Naive thymus-derived CD4-positive, alpha-beta T cell (primary cell): ENCODE data around the gene GIGYF2. TPM values are rescaled to one million over a fixed set of nuclear protein-coding genes. Genes with fewer than 3 reads are reported as not detected.

ENCODE experiments used
- ATAC-seq: fragments of 150-1000 bp; cut with Tn5 transposase; 2 replicates; pipeline ENCODE4 v1.10.0; 2021; ENCODE audit warnings: mild to moderate bottlenecking, moderate library complexity
- CTCF ChIA-PET: fragments of 350-600 bp; sonication (Branson Sonifier 250); formaldehyde crosslinking; loops from one replicate; lab custom pipeline; 2021; ENCODE audit warnings: antibody characterized with exemption; lab: Charles Lee
- POLR2A ChIA-PET: fragments of 350-600 bp; sonication (Branson Sonifier 250); formaldehyde crosslinking; loops from one replicate; lab custom pipeline; 2021; ENCODE audit warnings: antibody characterized with exemption, inconsistent platforms; lab: Charles Lee
- DNase-seq, 9 donors: peaks; one replicate each; pipeline versions ENCODE4 v3.0.0 to v3.0.0-alpha.2; 2020 to 2022; ENCODE audit warnings: mixed read lengths in 1 of 9
- H3K27ac ChIP-seq: one replicate; pipeline ENCODE4 v1.7.0; 2013; ENCODE audit warnings: mild to moderate bottlenecking, low read depth, low read length, moderate library complexity
- H3K27me3 ChIP-seq, 2 donors: one replicate each; pipeline ENCODE4 v1.7.0; 2013; ENCODE audit warnings: low read length in 2 of 2, mild to moderate bottlenecking in 2 of 2, moderate library complexity in 2 of 2; ENCODE audit not compliant: control insufficient read depth in 2 of 2, insufficient read depth in 2 of 2
- H3K36me3 ChIP-seq, 3 experiments: 1 replicate in 2 of 3; 2 replicates in 1 of 3; pipeline ENCODE4 v1.7.0; 2013; ENCODE audit warnings: low read length in 3 of 3, mild to moderate bottlenecking in 3 of 3, moderate library complexity in 1 of 3; ENCODE audit not compliant: insufficient read depth in 3 of 3, control insufficient read depth in 2 of 3
- H3K4me1 ChIP-seq, 2 donors: one replicate each; pipeline ENCODE4 v1.7.0; 2013; ENCODE audit warnings: low read length in 2 of 2, mild to moderate bottlenecking in 2 of 2, moderate library complexity in 1 of 2; ENCODE audit not compliant: control insufficient read depth in 2 of 2, insufficient read depth in 2 of 2
- H3K4me3 ChIP-seq: 2 replicates; pipeline ENCODE4 v1.7.0; 2013; ENCODE audit warnings: mild to moderate bottlenecking, low read length
- H3K9me3 ChIP-seq, 3 experiments: 1 replicate in 2 of 3; 2 replicates in 1 of 3; pipeline ENCODE4 v1.7.0; 2013; ENCODE audit warnings: low read length in 3 of 3; ENCODE audit not compliant: control insufficient read depth in 2 of 3
- H3K27ac Mint-ChIP-seq, 9 donors: one replicate each; pipeline ENCODE4 v1.8.0; 2020 to 2022; ENCODE audit warnings: mixed read lengths in 9 of 9, mild to moderate bottlenecking in 8 of 9, moderate library complexity in 5 of 9, inconsistent platforms in 2 of 9
- H3K27me3 Mint-ChIP-seq, 5 donors: one replicate each; pipeline ENCODE4 v1.8.0; 2021 to 2022; ENCODE audit warnings: mixed read lengths in 5 of 5, mild to moderate bottlenecking in 1 of 5
- H3K36me3 Mint-ChIP-seq, 5 donors: one replicate each; pipeline ENCODE4 v1.8.0; 2020 to 2022; ENCODE audit warnings: mixed read lengths in 5 of 5, mild to moderate bottlenecking in 3 of 5, inconsistent platforms in 1 of 5
- H3K4me1 Mint-ChIP-seq, 7 donors: one replicate each; pipeline ENCODE4 v1.8.0; 2020 to 2022; ENCODE audit warnings: mixed read lengths in 7 of 7, mild to moderate bottlenecking in 3 of 7, inconsistent platforms in 1 of 7
- H3K4me3 Mint-ChIP-seq, 10 donors: one replicate each; pipeline ENCODE4 v1.8.0; 2020 to 2022; ENCODE audit warnings: mild to moderate bottlenecking in 10 of 10, mixed read lengths in 10 of 10, moderate library complexity in 6 of 10, inconsistent platforms in 2 of 10
- H3K9me3 Mint-ChIP-seq, 11 donors: one replicate each; pipeline ENCODE4 v1.8.0; 2020 to 2022; ENCODE audit warnings: mixed read lengths in 11 of 11, mild to moderate bottlenecking in 4 of 11, inconsistent platforms in 1 of 11, moderate library complexity in 1 of 11
- intact Hi-C, 2 donors: fragments of 100-400 bp; cut with micrococcal nuclease; formaldehyde crosslinking; loops; one replicate each; pipeline ENCODE4 v1.15.1; 2023
- polyA plus RNA-seq, 2 donors: library from polyadenylated mRNA; unstranded; fragments of 300-500 nt; fragmentation: Illumina TruSeq; gene quantifications; one replicate each; pipeline ENCODE4 v1.2.3, GENCODE V29; 2021
- total RNA-seq, 6 experiments: library from RNA in 5 of 6; stranded (reverse) in 5 of 6; gene quantifications; 1 replicate in 5 of 6; 2 replicates in 1 of 6; pipeline ENCODE4 v1.2.3 and lab custom pipeline; 2021 to 2026

Gene GIGYF2
- total and polyA plus RNA-seq, 7 experiments from 2014 or later = 25.3 to 82.8 (median 72.3) TPM

DNA sequence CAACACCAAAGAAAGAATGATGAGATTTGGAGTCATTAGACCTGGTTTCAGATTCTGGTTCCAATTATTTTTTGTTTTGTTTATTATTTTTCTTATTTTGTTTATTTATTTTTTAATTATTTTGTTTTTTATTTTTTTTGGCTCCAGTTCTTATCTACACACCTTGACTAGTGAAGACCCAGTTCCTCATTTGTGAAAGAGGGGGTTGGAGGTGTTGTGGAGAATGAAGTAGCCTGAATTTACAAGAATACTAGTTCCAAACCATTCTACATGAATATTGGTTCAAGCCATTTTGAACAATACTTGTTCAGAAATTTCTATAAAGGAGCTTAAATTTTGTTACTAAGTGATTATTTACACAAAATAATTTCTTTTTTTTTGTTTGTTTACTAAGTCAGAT lies 86.1 kb downstream of the GIGYF2 start:
- peaks cover 3 to 27% (median 4%) of the 10 kb centered on the region in 3 experiments for H3K36me3 ChIP-seq
- no peaks in the 10 kb centered on the region for H3K27me3 ChIP-seq
- ATAC-seq (no peak), DNase-seq (no peak)
- H3K4me1 ChIP-seq = no peaks in the 10 kb centered on the region
- Mint-ChIP-seq H3K27me3 (no peaks in the 10 kb centered on the region), H3K9me3 (no peaks in the 10 kb centered on the region), H3K4me3 (no peak overlapping the region), H3K36me3 (peaks cover 0 to 46% (median 27%) of the 10 kb centered on the region in 5 donors), H3K4me1 (peaks cover 0 to 19% (median 0%) of the 10 kb centered on the region in 7 donors), H3K27ac (no peak overlapping the region)
- no peak overlapping the region for H3K4me3 ChIP-seq
- intact Hi-C loops = loop anchor here in 1 of 2 donors (2.0 kb wide), 1 partner anchor 66 kb away; no protein-coding TSS in a partner anchor
- H3K9me3 ChIP-seq = no peaks in the 10 kb centered on the region
- ChIA-PET CTCF (interaction anchor here (0.6 kb wide), 1 partner anchor 170 kb away, joined by 7 read pairs; no protein-coding TSS in a partner anchor), POLR2A (no interaction called here)
- no peak overlapping the region for H3K27ac ChIP-seq

DNA sequence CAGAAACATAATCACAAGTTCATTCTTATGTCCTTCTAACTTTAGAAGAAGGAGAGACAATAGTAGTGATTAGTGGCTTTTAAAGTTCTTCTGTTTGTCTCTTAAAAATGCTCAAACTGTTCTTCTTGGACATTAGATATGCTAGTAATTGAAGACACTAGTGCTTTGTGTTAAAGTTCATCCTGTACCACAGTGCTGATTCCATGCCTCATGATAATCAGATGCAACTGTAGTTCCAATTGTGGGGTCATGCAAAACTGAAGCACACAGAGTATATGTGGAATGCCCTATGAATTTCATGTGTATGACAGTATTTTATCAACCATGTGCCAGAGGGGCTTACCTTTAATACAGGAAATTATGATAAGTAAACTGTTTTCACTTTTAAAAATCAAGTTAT lies 90.7 kb downstream of the GIGYF2 start:
- H3K4me1 Mint-ChIP-seq = peaks cover 0 to 6% (median 0%) of the 10 kb centered on the region in 7 donors
- Histone ChIP-seq H3K36me3 (peaks cover 9 to 55% (median 16%) of the 10 kb centered on the region in 3 experiments), H3K27ac (no peak overlapping the region), H3K9me3 (no peaks in the 10 kb centered on the region), H3K27me3 (no peaks in the 10 kb centered on the region), H3K4me1 (no peaks in the 10 kb centered on the region), H3K4me3 (no peak overlapping the region)
- H3K27ac Mint-ChIP-seq = no peak overlapping the region
- intact Hi-C loops = no loop called here
- ATAC-seq = no peak
- H3K4me3 Mint-ChIP-seq = no peak overlapping the region
- no peak for DNase-seq
- H3K9me3 Mint-ChIP-seq = no peaks in the 10 kb centered on the region
- CTCF ChIA-PET = no interaction called here
- H3K36me3 Mint-ChIP-seq = peaks cover 6 to 64% (median 44%) of the 10 kb centered on the region in 5 donors
- H3K27me3 Mint-ChIP-seq = no peaks in the 10 kb centered on the region
- POLR2A ChIA-PET = no interaction called here

DNA sequence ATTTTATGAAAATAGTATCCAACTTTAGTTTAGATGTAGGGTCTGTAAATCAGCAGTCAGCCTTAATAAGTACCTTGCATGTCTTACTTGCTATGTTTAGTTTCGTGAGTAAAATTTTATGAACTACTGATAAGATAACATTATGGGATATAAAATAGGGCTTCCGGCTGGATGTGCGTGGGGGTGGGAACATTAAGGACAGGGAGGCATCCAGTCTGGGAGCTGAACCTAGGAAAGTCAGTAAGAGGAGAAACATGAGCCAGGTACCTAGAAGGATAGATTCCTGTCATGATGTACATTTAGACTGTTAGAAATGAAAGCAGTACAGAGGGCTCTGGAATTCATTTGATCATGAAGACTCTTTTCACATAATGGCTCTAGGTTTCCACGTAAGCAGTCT lies 92.0 kb downstream of the GIGYF2 start:
- Mint-ChIP-seq H3K27ac (peak overlapping the region in 2 of 9 donors; percentile 33 to 75), H3K27me3 (no peaks in the 10 kb centered on the region), H3K36me3 (peaks cover 6 to 62% (median 42%) of the 10 kb centered on the region in 5 donors), H3K4me1 (peaks cover 0 to 3% (median 0%) of the 10 kb centered on the region in 7 donors), H3K9me3 (no peaks in the 10 kb centered on the region), H3K4me3 (no peak overlapping the region)
- CTCF ChIA-PET = no interaction called here
- ATAC-seq = no peak
- Histone ChIP-seq H3K27me3 (no peaks in the 10 kb centered on the region), H3K4me1 (no peaks in the 10 kb centered on the region), H3K27ac (no peak overlapping the region), H3K36me3 (peaks cover 9 to 67% (median 19%) of the 10 kb centered on the region in 3 experiments), H3K9me3 (no peaks in the 10 kb centered on the region), H3K4me3 (no peak overlapping the region)
- intact Hi-C loops = no loop called here
- DNase-seq = no peak
- POLR2A ChIA-PET = no interaction called here

DNA sequence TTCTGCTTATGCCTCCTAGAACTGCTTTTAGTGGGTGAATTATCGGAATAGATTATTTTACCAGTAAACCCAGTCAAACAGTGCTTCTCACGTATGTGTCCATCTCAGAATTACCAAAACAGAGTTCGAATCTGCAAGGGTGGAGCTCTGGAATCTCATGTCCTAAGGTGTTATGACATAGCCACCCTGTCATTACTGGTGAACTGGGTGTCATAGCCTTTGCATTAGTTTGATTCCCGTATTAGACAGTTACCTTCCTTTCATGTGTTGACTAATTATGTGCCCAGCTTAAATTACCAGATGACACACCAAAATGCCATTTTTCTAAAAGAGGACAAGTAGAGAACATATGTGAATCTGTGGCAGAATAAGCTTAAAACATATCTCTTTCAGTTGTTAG lies 94.4 kb downstream of the GIGYF2 start:
- no peaks in the 10 kb centered on the region for H3K9me3 ChIP-seq
- no peak overlapping the region for H3K4me3 ChIP-seq
- Mint-ChIP-seq H3K4me3 (no peak overlapping the region), H3K27ac (no peak overlapping the region), H3K36me3 (peaks cover 15 to 71% (median 54%) of the 10 kb centered on the region in 5 donors), H3K27me3 (no peaks in the 10 kb centered on the region), H3K4me1 (peaks cover 0 to 3% (median 0%) of the 10 kb centered on the region in 7 donors), H3K9me3 (no peaks in the 10 kb centered on the region)
- no peaks in the 10 kb centered on the region for H3K27me3 ChIP-seq
- ATAC-seq (no peak), DNase-seq (no peak)
- POLR2A ChIA-PET = interaction anchor here (0.7 kb wide), 1 partner anchor 22 kb away, joined by 4 read pairs; no protein-coding TSS in a partner anchor
- intact Hi-C loops = no loop called here
- no peaks in the 10 kb centered on the region for H3K4me1 ChIP-seq
- peaks cover 9 to 86% (median 21%) of the 10 kb centered on the region in 3 experiments for H3K36me3 ChIP-seq
- no peak overlapping the region for H3K27ac ChIP-seq
- CTCF ChIA-PET = no interaction called here

DNA sequence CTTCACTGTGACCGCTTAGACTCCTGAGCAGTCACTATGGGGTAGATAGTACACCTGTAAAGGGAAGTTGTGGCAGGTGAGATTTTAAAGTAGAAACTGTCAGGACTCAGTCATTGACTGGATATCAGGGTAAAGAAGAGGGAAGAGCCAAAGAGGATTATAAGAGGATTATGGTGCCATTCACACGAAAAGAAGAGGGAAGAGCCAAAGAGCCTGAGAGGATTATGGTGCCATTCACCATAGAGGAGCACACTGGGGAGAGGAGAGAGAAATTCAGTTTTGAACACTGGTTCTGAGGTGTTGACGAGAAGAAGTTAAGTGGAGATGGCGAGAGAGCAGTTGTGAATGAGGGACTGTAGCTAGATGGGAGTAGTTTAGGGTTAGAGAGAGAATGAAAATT lies 96.1 kb downstream of the GIGYF2 start:
- POLR2A ChIA-PET = interaction anchor here (0.6 kb wide), 1 partner anchor 461 kb away, joined by 3 read pairs; no protein-coding TSS in a partner anchor
- intact Hi-C loops = no loop called here
- Histone ChIP-seq H3K27ac (no peak overlapping the region), H3K36me3 (peaks cover 7 to 81% (median 17%) of the 10 kb centered on the region in 3 experiments), H3K9me3 (no peaks in the 10 kb centered on the region), H3K4me1 (no peaks in the 10 kb centered on the region), H3K27me3 (no peaks in the 10 kb centered on the region), H3K4me3 (no peak overlapping the region)
- H3K27me3 Mint-ChIP-seq = no peaks in the 10 kb centered on the region
- peaks cover 15 to 72% (median 54%) of the 10 kb centered on the region in 5 donors for H3K36me3 Mint-ChIP-seq
- peaks cover 0 to under 1% (median 0%) of the 10 kb centered on the region in 7 donors for H3K4me1 Mint-ChIP-seq
- no peaks in the 10 kb centered on the region for H3K9me3 Mint-ChIP-seq
- CTCF ChIA-PET = no interaction called here
- DNase-seq (no peak), ATAC-seq (no peak)
- H3K27ac Mint-ChIP-seq = no peak overlapping the region
- H3K4me3 Mint-ChIP-seq = no peak overlapping the region

DNA sequence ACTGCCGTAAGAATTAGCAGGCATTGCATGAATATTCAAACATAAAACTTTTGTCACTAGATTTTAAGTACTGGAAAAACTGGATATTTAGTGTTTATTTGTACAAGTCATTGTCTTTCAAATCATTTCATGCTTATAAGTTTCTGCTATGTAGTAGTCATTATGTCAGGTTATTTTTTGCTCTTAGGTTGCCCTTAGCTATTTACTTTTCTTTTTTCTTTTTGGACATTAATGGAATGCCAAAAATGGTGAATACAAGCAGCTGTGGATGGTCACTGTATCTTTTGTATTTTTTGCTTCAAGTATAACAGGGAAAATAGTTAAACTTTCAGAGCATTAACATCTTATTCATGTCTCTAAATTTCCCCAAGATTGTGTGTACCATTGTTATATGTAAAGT lies 97.8 kb downstream of the GIGYF2 start:
- Mint-ChIP-seq H3K36me3 (peaks cover 15 to 69% (median 52%) of the 10 kb centered on the region in 5 donors), H3K4me1 (no peaks in the 10 kb centered on the region), H3K9me3 (no peaks in the 10 kb centered on the region), H3K27me3 (no peaks in the 10 kb centered on the region), H3K4me3 (no peak overlapping the region), H3K27ac (peak overlapping the region in 1 of 9 donors; percentile 60)
- CTCF ChIA-PET = no interaction called here
- POLR2A ChIA-PET = no interaction called here
- ATAC-seq = no peak
- Histone ChIP-seq H3K27ac (no peak overlapping the region), H3K4me1 (no peaks in the 10 kb centered on the region), H3K36me3 (peaks cover 5 to 71% (median 17%) of the 10 kb centered on the region in 3 experiments), H3K27me3 (no peaks in the 10 kb centered on the region), H3K4me3 (no peak overlapping the region), H3K9me3 (no peaks in the 10 kb centered on the region)
- intact Hi-C loops = no loop called here
- no peak for DNase-seq

DNA sequence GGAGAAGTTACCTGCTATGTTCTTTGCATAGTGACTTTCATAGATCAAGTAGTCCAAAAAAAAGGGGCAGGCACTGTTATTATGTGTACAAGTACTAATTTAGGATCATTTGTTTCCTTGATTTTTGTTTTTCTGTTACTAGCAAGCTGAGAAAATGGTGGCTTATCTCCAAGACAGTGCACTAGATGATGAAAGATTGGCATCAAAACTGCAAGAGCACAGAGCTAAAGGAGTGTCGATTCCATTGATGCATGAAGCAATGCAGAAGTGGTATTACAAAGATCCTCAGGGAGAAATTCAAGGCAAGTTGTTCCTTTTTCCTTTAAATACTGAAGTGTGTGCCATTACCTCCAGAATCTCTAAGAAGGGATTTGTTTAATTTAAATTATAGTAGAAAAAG lies 98.8 kb downstream of the GIGYF2 start:
- Histone ChIP-seq H3K4me1 (no peaks in the 10 kb centered on the region), H3K27ac (no peak overlapping the region), H3K27me3 (no peaks in the 10 kb centered on the region), H3K4me3 (no peak overlapping the region), H3K9me3 (no peaks in the 10 kb centered on the region), H3K36me3 (peaks cover 4 to 70% (median 12%) of the 10 kb centered on the region in 3 experiments)
- no peak for ATAC-seq
- Mint-ChIP-seq H3K27me3 (no peaks in the 10 kb centered on the region), H3K4me3 (no peak overlapping the region), H3K9me3 (no peaks in the 10 kb centered on the region), H3K36me3 (peaks cover 15 to 69% (median 52%) of the 10 kb centered on the region in 5 donors), H3K4me1 (no peaks in the 10 kb centered on the region), H3K27ac (peak overlapping the region in 1 of 9 donors; percentile 37)
- DNase-seq = no peak
- intact Hi-C loops = no loop called here
- ChIA-PET POLR2A (no interaction called here), CTCF (no interaction called here)
